Panc1 (cell line): ENCODE measurements around the gene SLC4A1AP. TPM values are rescaled to one million over a fixed set of nuclear protein-coding genes. Genes with fewer than 3 reads are reported as not detected.
"Not testable (repeated sequence)": the region's sequence is repeated elsewhere in the genome, so short reads cannot be mapped to it uniquely, and the experiment has no call there.

ENCODE experiments used
- ATAC-seq: fragments of 200-7000 bp; cut with Tn5 transposase; 2 replicates; pipeline ENCODE4 v1.9.1; 2020; ENCODE audit warnings: mild to moderate bottlenecking, moderate library complexity
- BruUV-seq: library from RNA; stranded (reverse); fragments of 400-500 nt; replicated peaks from 2 replicates; lab custom pipeline; 2021; lab: Mats Ljungman, UMichigan
- CTCF ChIA-PET: fragments of 300-600 bp; sonication (Branson Sonifier 250); formaldehyde crosslinking; loops from one replicate; lab custom pipeline; 2022; ENCODE audit warnings: antibody characterized with exemption; lab: Charles Lee
- POLR2A ChIA-PET: fragments of 300-600 bp; sonication (Branson Sonifier 250); formaldehyde crosslinking; loops from one replicate; lab custom pipeline; 2022; ENCODE audit warnings: antibody characterized with exemption; lab: Charles Lee
- DNase-seq: peaks from one replicate; pipeline ENCODE4 v3.0.0-alpha.2; 2010; ENCODE audit warnings: low read depth, low spot score
- H3K27ac ChIP-seq: 2 replicates; pipeline ENCODE4 v1.5.1; 2011; ENCODE audit warnings: mild to moderate bottlenecking, low read length, inconsistent platforms
- H3K27me3 ChIP-seq: fragments of 200-500 bp; sonication (Bioruptor generic); 2 replicates; pipeline ENCODE4 v1.6.0; 2014; ENCODE audit warnings: low read length, inconsistent platforms; ENCODE audit not compliant: control insufficient read depth, insufficient read depth
- H3K36me3 ChIP-seq: fragments of 200-500 bp; sonication (Bioruptor generic); 2 replicates; pipeline ENCODE4 v1.5.1; 2014; ENCODE audit warnings: inconsistent platforms, mild to moderate bottlenecking, low read length, moderate library complexity; ENCODE audit not compliant: control insufficient read depth, insufficient read depth
- H3K4me1 ChIP-seq: 2 replicates; pipeline ENCODE4 v1.5.1; 2011; ENCODE audit warnings: inconsistent platforms, mild to moderate bottlenecking, low read length, moderate library complexity; ENCODE audit not compliant: control insufficient read depth, insufficient read depth
- H3K4me3 ChIP-seq, 2 experiments: 2 replicates each; pipeline ENCODE4 v1.5.1; 2011 to 2012; ENCODE audit warnings: low read depth in 2 of 2, low read length in 2 of 2, mild to moderate bottlenecking in 2 of 2, inconsistent platforms in 1 of 2, moderate library complexity in 1 of 2
- H3K9me3 ChIP-seq: fragments of 200-500 bp; sonication (Bioruptor generic); 2 replicates; pipeline ENCODE4 v1.5.1; 2014; ENCODE audit warnings: low read depth, mild to moderate bottlenecking, inconsistent platforms, low read length, moderate library complexity; ENCODE audit not compliant: control insufficient read depth, insufficient read depth
- CTCF ChIP-seq: fragments of 450-650 bp; IDR thresholded peaks from 2 replicates; pipeline ENCODE4 v1.5.1; 2017; ENCODE audit warnings: mild to moderate bottlenecking
- POLR2AphosphoS5 ChIP-seq: IDR thresholded peaks from 2 replicates; pipeline ENCODE4 v1.6.1; 2012; ENCODE audit warnings: mild to moderate bottlenecking, low read depth, low read length, moderate library complexity
- SIN3A ChIP-seq: IDR thresholded peaks from 2 replicates; pipeline ENCODE4 v1.6.1; 2012; ENCODE audit warnings: low read depth, mild to moderate bottlenecking, low read length, moderate library complexity, borderline replicate concordance; ENCODE audit not compliant: insufficient read depth
- in situ Hi-C: cut with HindIII; loops from 2 replicates; pipeline ENCODE4 v1.10.0; 2016; ENCODE audit warnings: low sequenced_read_pairs, low pct_unique_long_range_greater_than_20kb
- intact Hi-C: fragments of 100-400 bp; cut with micrococcal nuclease; formaldehyde crosslinking; loops from one replicate; pipeline ENCODE4 v1.10.0; 2022; ENCODE audit not compliant: unreplicated experiment
- total RNA-seq: library from RNA; stranded (reverse); gene quantifications from one replicate; pipeline ENCODE4 v1.2.1, GENCODE V29; 2021; ENCODE audit not compliant: unreplicated experiment
- TF ChIP-seq, protein P1 (sequence below), 2 experiments: IDR thresholded peaks; 2 replicates each; pipeline ENCODE4 v1.6.1; 2011 to 2012; ENCODE audit warnings: low read depth in 2 of 2, control low read depth in 1 of 2, low read length in 1 of 2, mild to moderate bottlenecking in 1 of 2, moderate library complexity in 1 of 2; ENCODE audit not compliant: insufficient read depth in 1 of 2

SLC4A1AP gene
- total RNA-seq, 1 experiment from 2014 or later: 22.2 TPM

DNA sequence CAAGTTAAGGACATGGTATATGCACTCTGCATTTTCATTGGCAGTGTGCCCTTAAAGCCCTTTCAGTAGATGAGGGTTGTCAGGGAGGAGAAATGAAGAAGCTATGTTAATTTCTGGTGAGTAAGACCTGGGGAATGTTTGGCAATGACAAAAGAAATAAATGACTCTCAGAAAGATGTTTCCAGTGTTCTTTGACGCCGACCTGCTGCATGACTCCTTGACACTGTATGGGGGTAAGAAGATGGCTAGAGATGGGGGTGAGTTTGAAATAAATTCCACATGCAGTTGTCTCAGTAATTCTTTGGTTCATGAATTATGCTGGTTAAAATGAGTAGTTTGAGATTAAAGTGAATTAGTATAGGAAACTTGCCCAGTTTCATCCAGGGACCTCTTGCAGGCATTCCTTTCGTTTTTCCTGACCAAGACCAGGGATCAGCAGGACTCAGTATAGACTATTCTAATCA lies 40.7 kb upstream of the SLC4A1AP start:
- ATAC-seq (no peak), DNase-seq (no peak)
- intact Hi-C loops: no loop called here
- Histone ChIP-seq H3K36me3 (no peaks in the 10 kb centered on the region; the same call in 1 of the 2 replicates), H3K27me3 (no peaks in the 10 kb centered on the region), H3K9me3 (no peaks in the 10 kb centered on the region), H3K27ac (no peak overlapping the region), H3K4me3 (no peak overlapping the region), H3K4me1 (peaks cover 3% of the 10 kb centered on the region)
- TF ChIP-seq, protein P1, sequence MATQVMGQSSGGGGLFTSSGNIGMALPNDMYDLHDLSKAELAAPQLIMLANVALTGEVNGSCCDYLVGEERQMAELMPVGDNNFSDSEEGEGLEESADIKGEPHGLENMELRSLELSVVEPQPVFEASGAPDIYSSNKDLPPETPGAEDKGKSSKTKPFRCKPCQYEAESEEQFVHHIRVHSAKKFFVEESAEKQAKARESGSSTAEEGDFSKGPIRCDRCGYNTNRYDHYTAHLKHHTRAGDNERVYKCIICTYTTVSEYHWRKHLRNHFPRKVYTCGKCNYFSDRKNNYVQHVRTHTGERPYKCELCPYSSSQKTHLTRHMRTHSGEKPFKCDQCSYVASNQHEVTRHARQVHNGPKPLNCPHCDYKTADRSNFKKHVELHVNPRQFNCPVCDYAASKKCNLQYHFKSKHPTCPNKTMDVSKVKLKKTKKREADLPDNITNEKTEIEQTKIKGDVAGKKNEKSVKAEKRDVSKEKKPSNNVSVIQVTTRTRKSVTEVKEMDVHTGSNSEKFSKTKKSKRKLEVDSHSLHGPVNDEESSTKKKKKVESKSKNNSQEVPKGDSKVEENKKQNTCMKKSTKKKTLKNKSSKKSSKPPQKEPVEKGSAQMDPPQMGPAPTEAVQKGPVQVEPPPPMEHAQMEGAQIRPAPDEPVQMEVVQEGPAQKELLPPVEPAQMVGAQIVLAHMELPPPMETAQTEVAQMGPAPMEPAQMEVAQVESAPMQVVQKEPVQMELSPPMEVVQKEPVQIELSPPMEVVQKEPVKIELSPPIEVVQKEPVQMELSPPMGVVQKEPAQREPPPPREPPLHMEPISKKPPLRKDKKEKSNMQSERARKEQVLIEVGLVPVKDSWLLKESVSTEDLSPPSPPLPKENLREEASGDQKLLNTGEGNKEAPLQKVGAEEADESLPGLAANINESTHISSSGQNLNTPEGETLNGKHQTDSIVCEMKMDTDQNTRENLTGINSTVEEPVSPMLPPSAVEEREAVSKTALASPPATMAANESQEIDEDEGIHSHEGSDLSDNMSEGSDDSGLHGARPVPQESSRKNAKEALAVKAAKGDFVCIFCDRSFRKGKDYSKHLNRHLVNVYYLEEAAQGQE (IDR thresholded peaks at IDR 0.05; ENCODE audit: insufficient read depth in 1 of 2, low read depth in 2 of 2, low read length in 1 of 2): no peak
- TF ChIP-seq POLR2AphosphoS5 (no peak), CTCF (no peak)
- CTCF ChIA-PET: no interaction called here
- in situ Hi-C loops: loop anchor here (5.0 kb wide), 1 partner anchor 36 kb away; no protein-coding TSS in a partner anchor
- POLR2A ChIA-PET: no interaction called here
- BruUV-seq: no TSS peak

DNA sequence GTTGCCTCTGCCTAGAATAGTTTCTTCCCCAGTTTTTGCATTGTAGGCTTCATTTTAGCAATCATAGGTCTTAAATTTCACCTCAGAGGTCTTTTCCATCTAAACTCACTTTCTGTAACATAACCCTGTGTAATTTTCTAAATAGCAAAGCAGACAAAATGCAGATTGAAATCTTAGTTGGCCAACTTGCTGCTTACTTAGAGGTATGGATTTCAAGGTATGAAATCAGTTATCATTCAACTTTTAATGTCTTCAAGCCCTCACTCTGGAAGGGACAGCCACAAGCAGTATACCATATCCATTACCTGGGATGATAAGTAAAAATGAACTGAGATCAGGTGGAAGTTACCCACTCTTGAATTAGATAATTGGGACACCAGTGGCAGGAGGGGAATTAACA lies 38.7 kb upstream of the SLC4A1AP start:
- no peak overlapping the region for H3K27ac ChIP-seq
- no peaks in the 10 kb centered on the region for H3K9me3 ChIP-seq
- no TSS peak for BruUV-seq
- ATAC-seq (no peak), DNase-seq (no peak)
- H3K4me1 ChIP-seq: peaks cover 8% of the 10 kb centered on the region
- no peak overlapping the region for H3K4me3 ChIP-seq
- no peak for TF ChIP-seq SIN3A
- CTCF ChIA-PET: no interaction called here
- in situ Hi-C loops: loop anchor here (5.0 kb wide), 1 partner anchor 38 kb away; no protein-coding TSS in a partner anchor
- H3K27me3 ChIP-seq: no peaks in the 10 kb centered on the region
- POLR2A ChIA-PET: no interaction called here
- intact Hi-C loops: loop anchor here (5.0 kb wide), 1 partner anchor 218 kb away; the partner anchor contains the start of gene PPM1G
- no peaks in the 10 kb centered on the region; the same call in 1 of the 2 replicates for H3K36me3 ChIP-seq

DNA sequence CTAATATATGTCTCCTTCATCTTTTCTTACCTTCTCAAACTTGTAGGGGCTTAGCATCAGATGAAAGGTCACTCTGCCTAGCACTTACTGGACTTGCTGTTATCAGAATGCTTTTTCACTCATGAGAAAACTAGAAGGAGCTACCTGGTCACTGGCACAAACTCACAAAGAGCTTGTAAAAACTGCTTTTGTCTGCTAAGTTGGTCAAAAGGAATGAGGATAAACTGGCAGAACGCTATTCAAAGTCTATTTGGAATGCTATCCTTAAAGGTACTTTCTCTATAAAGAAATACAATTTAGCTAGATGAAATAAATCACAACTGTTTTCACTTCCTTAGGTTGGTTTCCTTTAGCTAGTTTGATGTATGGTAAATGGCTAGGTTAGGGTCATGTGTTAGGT lies 37.4 kb upstream of the SLC4A1AP start:
- H3K9me3 ChIP-seq, POLR2A ChIA-PET, DNase-seq, BruUV-seq, H3K36me3 ChIP-seq, H3K4me3 ChIP-seq, in situ Hi-C loops, H3K27ac ChIP-seq, H3K4me1 ChIP-seq, ATAC-seq, H3K27me3 ChIP-seq, CTCF ChIA-PET: not testable (repeated sequence)
- intact Hi-C loops: loop anchor here (5.0 kb wide), 1 partner anchor 219 kb away; the partner anchor contains the start of gene PPM1G

GRCh38 chr2:27626921-27627320 lies 36.8 kb upstream of the SLC4A1AP start:
- POLR2A ChIA-PET, H3K9me3 ChIP-seq, DNase-seq, BruUV-seq, CTCF ChIA-PET, H3K4me3 ChIP-seq, H3K4me1 ChIP-seq, in situ Hi-C loops, ATAC-seq, H3K27ac ChIP-seq, H3K36me3 ChIP-seq, H3K27me3 ChIP-seq: not testable (repeated sequence)
- intact Hi-C loops: loop anchor here (5.0 kb wide), 1 partner anchor 220 kb away; the partner anchor contains the start of gene PPM1G
